ENCODE results near the gene MAN2A2.
A peak's percentile ranks its signal among the peaks of the same experiment; 100 is the strongest.

The MAN2A2 gene

DNA sequence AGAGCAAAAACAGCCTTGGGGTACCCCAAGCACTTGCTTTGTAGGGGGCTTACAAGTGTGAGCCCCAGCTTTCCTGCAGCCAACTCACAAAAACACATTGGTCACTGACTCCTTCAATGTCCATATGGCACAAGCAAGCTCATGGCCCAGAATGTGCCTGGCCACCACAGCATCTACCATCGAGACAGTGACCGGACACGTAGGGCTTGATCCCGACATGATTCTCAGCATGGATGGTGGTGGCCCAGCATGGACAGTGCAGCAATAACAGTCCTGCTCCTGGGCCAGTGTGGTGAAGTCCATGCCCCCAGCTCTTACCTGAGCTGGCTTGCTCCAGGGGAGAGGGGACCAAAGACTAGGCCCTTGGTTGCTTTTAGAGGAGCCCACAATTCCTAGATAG is 37.9 kb downstream of the MAN2A2 start:
- Histone ChIP-seq H3K9me3 (no peaks in the 10 kb centered on the region), H3K4me3 (ENCODE audit: low read depth in 1 of 2, low read length in 1 of 2) (no peak overlapping the region), H3K27ac (no peak overlapping the region), H3K27me3 (no peaks in the 10 kb centered on the region), H3K36me3 (peaks cover 71% of the 10 kb centered on the region), H3K4me1 (ENCODE audit: control insufficient read depth in 1 of 2, insufficient read depth in 1 of 2, low read depth in 1 of 2, low read length in 1 of 2) (peaks cover 14 to 22% of the 10 kb centered on the region in 2 experiments)
- TF ChIP-seq, protein P1, sequence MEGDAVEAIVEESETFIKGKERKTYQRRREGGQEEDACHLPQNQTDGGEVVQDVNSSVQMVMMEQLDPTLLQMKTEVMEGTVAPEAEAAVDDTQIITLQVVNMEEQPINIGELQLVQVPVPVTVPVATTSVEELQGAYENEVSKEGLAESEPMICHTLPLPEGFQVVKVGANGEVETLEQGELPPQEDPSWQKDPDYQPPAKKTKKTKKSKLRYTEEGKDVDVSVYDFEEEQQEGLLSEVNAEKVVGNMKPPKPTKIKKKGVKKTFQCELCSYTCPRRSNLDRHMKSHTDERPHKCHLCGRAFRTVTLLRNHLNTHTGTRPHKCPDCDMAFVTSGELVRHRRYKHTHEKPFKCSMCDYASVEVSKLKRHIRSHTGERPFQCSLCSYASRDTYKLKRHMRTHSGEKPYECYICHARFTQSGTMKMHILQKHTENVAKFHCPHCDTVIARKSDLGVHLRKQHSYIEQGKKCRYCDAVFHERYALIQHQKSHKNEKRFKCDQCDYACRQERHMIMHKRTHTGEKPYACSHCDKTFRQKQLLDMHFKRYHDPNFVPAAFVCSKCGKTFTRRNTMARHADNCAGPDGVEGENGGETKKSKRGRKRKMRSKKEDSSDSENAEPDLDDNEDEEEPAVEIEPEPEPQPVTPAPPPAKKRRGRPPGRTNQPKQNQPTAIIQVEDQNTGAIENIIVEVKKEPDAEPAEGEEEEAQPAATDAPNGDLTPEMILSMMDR (IDR thresholded peaks at IDR 0.05), result no peak

DNA sequence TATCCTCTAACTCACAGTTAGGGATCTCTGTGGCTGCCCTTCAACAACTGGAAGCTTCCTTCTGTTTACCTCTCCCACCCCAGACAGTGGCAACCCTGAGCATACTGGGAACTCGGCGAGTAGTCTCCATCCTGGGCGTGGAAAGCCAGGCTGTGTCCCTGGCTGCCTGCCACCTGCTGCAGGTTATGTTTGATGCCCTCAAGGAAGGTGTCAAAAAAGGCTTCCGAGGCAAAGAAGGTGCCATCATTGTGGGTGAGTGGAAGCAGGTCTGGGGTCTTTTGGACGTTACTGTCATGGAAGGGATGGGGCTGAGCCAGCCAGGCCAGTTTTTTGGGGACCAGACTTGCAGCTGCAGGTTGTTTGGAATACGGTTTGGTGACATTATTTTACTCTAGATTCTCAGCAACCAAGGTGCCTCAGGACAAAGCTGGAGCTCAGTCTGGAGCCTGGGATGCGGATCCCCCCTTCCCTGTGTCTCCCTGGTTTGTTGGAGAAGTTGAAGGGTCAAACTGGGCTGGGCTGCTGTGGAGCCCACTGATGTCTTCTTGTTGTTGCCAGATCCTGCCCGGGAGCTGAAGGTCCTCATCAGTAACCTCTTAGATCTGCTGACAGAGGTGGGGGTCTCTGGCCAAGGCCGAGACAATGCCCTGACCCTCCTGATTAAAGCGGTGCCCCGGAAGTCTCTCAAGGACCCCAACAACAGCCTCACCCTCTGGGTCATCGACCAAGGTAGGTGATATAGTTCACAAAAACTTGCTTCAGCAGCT is 39.4 kb downstream of the MAN2A2 start:
- Histone ChIP-seq H3K36me3 (peaks cover 85% of the 10 kb centered on the region), H3K27me3 (no peaks in the 10 kb centered on the region), H3K4me1 (ENCODE audit: control insufficient read depth in 1 of 2, insufficient read depth in 1 of 2, low read depth in 1 of 2, low read length in 1 of 2) (peaks cover 8 to 11% of the 10 kb centered on the region in 2 experiments), H3K4me3 (ENCODE audit: low read depth in 1 of 2, low read length in 1 of 2) (no peak overlapping the region), H3K27ac (no peak overlapping the region), H3K9me3 (no peaks in the 10 kb centered on the region)
- TF ChIP-seq, protein P1 (IDR thresholded peaks at IDR 0.05), result no peak

DNA sequence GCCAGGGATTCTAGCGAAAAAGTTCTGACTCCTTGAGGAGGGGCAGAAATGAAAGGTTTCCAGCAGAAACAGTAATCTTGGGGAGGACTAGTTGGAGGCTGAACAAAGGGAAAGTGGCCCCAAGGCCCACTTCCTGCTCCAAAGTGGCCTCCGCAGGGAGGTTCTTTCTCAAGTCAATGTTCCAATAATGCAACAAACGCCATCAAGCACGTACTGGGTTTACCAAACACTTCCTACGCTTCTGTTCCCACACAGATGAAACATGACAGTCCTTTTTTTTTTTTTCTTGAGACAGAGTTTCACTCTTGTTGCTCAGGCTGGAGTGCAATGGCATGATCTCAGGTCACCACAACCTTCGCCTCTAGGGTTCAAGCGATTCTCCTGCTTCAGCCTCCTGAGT is 42.0 kb downstream of the MAN2A2 start:
- Histone ChIP-seq H3K27ac (peak overlapping the region; percentile 68), H3K36me3 (peaks cover 88% of the 10 kb centered on the region), H3K4me3 (ENCODE audit: low read depth in 1 of 2, low read length in 1 of 2) (no peak overlapping the region), H3K4me1 (ENCODE audit: control insufficient read depth in 1 of 2, insufficient read depth in 1 of 2, low read depth in 1 of 2, low read length in 1 of 2) (peaks cover 8 to 11% of the 10 kb centered on the region in 2 experiments), H3K27me3 (no peaks in the 10 kb centered on the region), H3K9me3 (no peaks in the 10 kb centered on the region)
- TF ChIP-seq, protein P1 (IDR thresholded peaks at IDR 0.05), result no peak

DNA sequence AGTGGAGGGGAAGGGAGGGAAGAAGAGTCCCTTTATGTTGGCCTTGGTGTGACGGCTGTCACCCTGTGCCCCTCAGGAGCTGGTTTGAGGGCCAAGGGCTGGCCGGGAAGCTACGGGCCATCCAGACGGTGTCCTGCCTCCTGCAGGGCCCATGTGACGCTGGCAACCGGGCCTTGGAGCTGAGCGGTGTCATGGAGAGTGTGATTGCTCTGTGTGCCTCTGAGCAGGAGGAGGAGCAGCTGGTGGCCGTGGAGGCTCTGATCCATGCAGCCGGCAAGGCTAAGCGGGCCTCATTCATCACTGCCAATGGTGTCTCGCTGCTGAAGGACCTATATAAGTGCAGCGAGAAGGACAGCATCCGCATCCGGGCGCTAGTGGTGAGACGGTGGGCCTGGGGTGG is 43.4 kb downstream of the MAN2A2 start:
- Histone ChIP-seq H3K27ac (no peak overlapping the region), H3K36me3 (peaks cover 88% of the 10 kb centered on the region), H3K4me3 (ENCODE audit: low read depth in 1 of 2, low read length in 1 of 2) (no peak overlapping the region), H3K4me1 (ENCODE audit: control insufficient read depth in 1 of 2, insufficient read depth in 1 of 2, low read depth in 1 of 2, low read length in 1 of 2) (peaks cover 8 to 11% of the 10 kb centered on the region in 2 experiments), H3K27me3 (no peaks in the 10 kb centered on the region), H3K9me3 (no peaks in the 10 kb centered on the region)
- TF ChIP-seq, protein P1 (IDR thresholded peaks at IDR 0.05), result no peak

DNA sequence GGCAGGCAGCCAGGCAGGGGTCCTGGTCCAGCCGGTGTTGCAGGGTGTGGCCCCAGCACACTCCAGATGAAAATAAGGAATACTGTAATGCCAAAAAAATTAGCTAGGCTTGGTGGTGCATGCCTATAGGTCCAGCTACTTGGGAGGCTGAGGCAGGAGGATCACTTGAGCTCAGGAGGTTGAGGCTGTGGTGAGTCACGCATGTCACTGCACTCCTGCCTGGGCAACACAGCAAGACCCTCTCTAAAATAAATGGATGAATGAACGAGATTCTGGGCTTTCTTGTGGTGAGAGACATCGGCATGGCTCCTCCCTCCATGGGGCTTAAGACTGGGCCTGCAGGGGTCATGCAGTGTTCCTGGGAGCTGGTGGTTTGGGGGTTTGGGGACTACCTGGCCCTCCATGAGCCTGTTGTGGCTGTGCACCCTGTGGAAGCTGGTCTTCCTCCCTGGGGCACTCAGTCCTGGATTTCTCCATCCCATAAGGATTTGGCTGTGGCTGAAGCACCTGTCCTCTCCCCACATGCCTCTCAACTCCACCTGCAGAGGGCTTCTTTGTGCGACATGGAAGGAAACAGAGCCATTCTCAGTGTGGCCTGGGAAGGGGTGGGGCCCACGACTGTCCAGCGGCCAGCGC is 44.0 kb downstream of the MAN2A2 start:
- peaks cover 8 to 11% of the 10 kb centered on the region in 2 experiments for H3K4me1 ChIP-seq (ENCODE audit: control insufficient read depth in 1 of 2, insufficient read depth in 1 of 2, low read depth in 1 of 2, low read length in 1 of 2)
- peaks cover 88% of the 10 kb centered on the region for H3K36me3 ChIP-seq
- no peaks in the 10 kb centered on the region for H3K27me3 ChIP-seq
- H3K27ac ChIP-seq, result no peak overlapping the region
- H3K9me3 ChIP-seq, result no peaks in the 10 kb centered on the region
- TF ChIP-seq, protein P1 (IDR thresholded peaks at IDR 0.05), result no peak
- H3K4me3 ChIP-seq (ENCODE audit: low read depth in 1 of 2, low read length in 1 of 2), result no peak overlapping the region

All from neutrophil (primary cell).